ENCODE data around the gene FZD10. TPM values are rescaled to one million over a fixed set of nuclear protein-coding genes. Genes with fewer than 3 reads are reported as not detected.

FZD10 gene
- total RNA-seq, 1 donor from 2014 or later, result 0.05 TPM

GRCh38 chr12:130138478-130138877 is 23.8 kb upstream of the FZD10 start:
- no peaks in the 10 kb centered on the region for H3K36me3 ChIP-seq
- DNase-seq, result no peak
- intact Hi-C loops (cut with micrococcal nuclease), result no loop called here
- TF ChIP-seq, protein P1, sequence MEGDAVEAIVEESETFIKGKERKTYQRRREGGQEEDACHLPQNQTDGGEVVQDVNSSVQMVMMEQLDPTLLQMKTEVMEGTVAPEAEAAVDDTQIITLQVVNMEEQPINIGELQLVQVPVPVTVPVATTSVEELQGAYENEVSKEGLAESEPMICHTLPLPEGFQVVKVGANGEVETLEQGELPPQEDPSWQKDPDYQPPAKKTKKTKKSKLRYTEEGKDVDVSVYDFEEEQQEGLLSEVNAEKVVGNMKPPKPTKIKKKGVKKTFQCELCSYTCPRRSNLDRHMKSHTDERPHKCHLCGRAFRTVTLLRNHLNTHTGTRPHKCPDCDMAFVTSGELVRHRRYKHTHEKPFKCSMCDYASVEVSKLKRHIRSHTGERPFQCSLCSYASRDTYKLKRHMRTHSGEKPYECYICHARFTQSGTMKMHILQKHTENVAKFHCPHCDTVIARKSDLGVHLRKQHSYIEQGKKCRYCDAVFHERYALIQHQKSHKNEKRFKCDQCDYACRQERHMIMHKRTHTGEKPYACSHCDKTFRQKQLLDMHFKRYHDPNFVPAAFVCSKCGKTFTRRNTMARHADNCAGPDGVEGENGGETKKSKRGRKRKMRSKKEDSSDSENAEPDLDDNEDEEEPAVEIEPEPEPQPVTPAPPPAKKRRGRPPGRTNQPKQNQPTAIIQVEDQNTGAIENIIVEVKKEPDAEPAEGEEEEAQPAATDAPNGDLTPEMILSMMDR (IDR thresholded peaks at IDR 0.05; ENCODE audit: borderline replicate concordance), result no peak
- H3K27ac ChIP-seq (replicated peaks), result no peak overlapping the region
- H3K27me3 ChIP-seq (ENCODE audit: low read depth), result peaks cover 83% of the 10 kb centered on the region
- H3K4me1 ChIP-seq, result no peaks in the 10 kb centered on the region
- no peak overlapping the region for H3K4me3 ChIP-seq
- H3K9me3 ChIP-seq (replicated peaks), result no peaks in the 10 kb centered on the region

DNA sequence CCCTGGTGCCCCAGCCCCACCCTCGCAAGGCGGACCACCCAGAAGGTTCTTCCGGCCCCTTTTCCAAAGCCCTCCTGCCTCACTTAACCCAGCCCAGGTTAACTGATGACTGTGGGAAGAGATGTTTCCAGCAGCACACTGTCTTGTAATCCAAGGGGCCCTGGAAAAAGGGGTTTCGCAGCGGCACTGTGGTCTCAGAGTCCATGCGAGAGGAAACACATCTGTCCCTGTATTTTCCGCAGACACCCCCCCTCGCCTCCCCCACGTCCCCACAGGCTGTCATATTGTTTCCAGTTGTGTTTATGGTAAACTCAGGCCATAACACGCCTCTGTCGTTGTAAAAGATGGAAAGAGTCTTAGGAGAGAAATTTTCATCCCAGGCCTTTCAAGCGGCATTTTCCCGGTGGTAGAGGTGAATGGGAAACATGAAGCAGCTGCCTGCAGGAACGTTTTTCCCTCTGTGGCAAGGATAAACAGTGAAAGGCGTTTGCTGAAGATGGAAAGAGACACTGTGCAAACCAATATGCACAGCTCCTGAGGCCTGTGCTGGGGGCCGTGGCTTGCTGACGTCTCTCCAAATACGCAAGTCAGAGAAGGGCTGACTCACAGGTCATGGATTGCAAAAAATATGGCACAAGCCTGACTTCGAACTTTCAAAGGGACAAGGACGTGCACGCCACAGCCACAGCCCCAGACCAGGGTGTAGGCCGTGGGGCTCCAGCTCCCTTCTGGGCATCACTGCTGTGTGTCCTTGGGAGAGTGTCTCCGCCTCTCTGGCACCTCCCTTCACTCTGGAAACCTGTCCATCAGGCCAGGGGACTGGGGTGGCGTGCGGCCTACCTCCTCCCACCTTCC is 22.5 kb upstream of the FZD10 start:
- Histone ChIP-seq H3K27me3 (ENCODE audit: low read depth) (peaks cover 82% of the 10 kb centered on the region), H3K4me1 (no peaks in the 10 kb centered on the region), H3K27ac (replicated peaks) (no peak overlapping the region), H3K36me3 (no peaks in the 10 kb centered on the region), H3K4me3 (no peak overlapping the region), H3K9me3 (replicated peaks) (no peaks in the 10 kb centered on the region)
- no peak for DNase-seq
- TF ChIP-seq, protein P1 (IDR thresholded peaks at IDR 0.05; ENCODE audit: borderline replicate concordance), result no peak
- intact Hi-C loops (cut with micrococcal nuclease), result no loop called here

DNA sequence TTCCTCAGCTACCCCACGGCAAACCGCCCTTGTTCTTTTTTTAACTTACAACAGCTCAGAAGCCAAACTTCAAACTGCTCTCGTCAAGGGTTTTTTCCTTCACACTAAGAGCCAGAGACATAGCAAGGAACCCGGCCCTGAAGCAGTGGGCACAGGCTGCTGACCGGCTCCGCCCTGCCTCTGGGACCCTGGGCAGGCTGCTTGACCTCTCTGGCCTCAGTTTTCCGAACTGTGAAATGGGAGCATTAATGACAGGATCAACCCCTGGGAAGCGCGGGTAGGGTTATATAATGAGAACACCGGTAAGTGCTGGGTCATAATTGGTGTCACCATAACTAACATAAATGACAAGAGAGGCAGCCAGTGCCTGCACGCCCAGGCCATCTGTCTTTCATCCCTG is 21.2 kb upstream of the FZD10 start:
- H3K4me3 ChIP-seq, result no peak overlapping the region
- DNase-seq, result no peak
- TF ChIP-seq, protein P1 (IDR thresholded peaks at IDR 0.05; ENCODE audit: borderline replicate concordance), result no peak
- H3K4me1 ChIP-seq, result no peaks in the 10 kb centered on the region
- H3K27me3 ChIP-seq (ENCODE audit: low read depth), result peaks cover 85% of the 10 kb centered on the region
- no peaks in the 10 kb centered on the region for H3K9me3 ChIP-seq (replicated peaks)
- intact Hi-C loops (cut with micrococcal nuclease), result no loop called here
- H3K36me3 ChIP-seq, result no peaks in the 10 kb centered on the region
- no peak overlapping the region for H3K27ac ChIP-seq (replicated peaks)

GRCh38 chr12:130141901-130142683 is 20.2 kb upstream of the FZD10 start:
- Histone ChIP-seq H3K4me1 (no peaks in the 10 kb centered on the region), H3K4me3 (no peak overlapping the region), H3K27me3 (ENCODE audit: low read depth) (peaks cover 84% of the 10 kb centered on the region), H3K36me3 (no peaks in the 10 kb centered on the region), H3K9me3 (replicated peaks) (no peaks in the 10 kb centered on the region), H3K27ac (replicated peaks) (no peak overlapping the region)
- TF ChIP-seq, protein P1 (IDR thresholded peaks at IDR 0.05; ENCODE audit: borderline replicate concordance), result no peak
- DNase-seq, result no peak
- intact Hi-C loops (cut with micrococcal nuclease), result no loop called here

- Histone ChIP-seq H3K27me3 (ENCODE audit: low read depth) (peaks cover 80% of the 10 kb centered on the region), H3K9me3 (replicated peaks) (no peaks in the 10 kb centered on the region), H3K36me3 (no peaks in the 10 kb centered on the region), H3K4me3 (no peak overlapping the region), H3K27ac (replicated peaks) (no peak overlapping the region), H3K4me1 (no peaks in the 10 kb centered on the region)
- TF ChIP-seq, protein P1 (IDR thresholded peaks at IDR 0.05; ENCODE audit: borderline replicate concordance), result no peak
- intact Hi-C loops (cut with micrococcal nuclease), result no loop called here
- DNase-seq, result no peak
Measured at GRCh38 chr12:130142736-130143135, 19.5 kb upstream of the FZD10 start.

All from left ventricle myocardium inferior (tissue), 1 donor.